ENCODE results near the gene ROCK2. TPM values are rescaled to one million over a fixed set of nuclear protein-coding genes. Genes with fewer than 3 reads are reported as not detected.

Gene ROCK2
- polyA plus RNA-seq, 1 donor (not counting 4 experiments of a cell fraction or from before 2014, with no cell fraction given), result 12.6 TPM

GRCh38 chr2:11275910-11276309 lies 68.5 kb downstream of the ROCK2 start:
- DNase-seq (ENCODE audit: low read depth, low spot score), result no peak
- TF ChIP-seq CTCF (optimal IDR thresholded peaks at IDR 0.05 in 1 of 3, IDR thresholded peaks at IDR 0.05 in 1 of 3, conservative IDR thresholded peaks at IDR 0.05 in 1 of 3; ENCODE audit: extremely low read depth in 1 of 3, insufficient read depth in 2 of 3, low read length in 3 of 3) (no peak), EZH2 (IDR thresholded peaks at IDR 0.05; ENCODE audit: low read length) (no peak)
- H3K27me3 ChIP-seq (ENCODE audit: control insufficient read depth, extremely low read depth, insufficient read depth, low read length), result no peaks in the 10 kb centered on the region
- no peak overlapping the region for H3K27ac ChIP-seq (ENCODE audit: control insufficient read depth, insufficient read depth, low read length)
- H3K4me3 ChIP-seq (ENCODE audit: control insufficient read depth in 2 of 3, extremely low read depth in 1 of 3, insufficient read depth in 2 of 3, low read depth in 1 of 3, low read length in 3 of 3), result no peak overlapping the region
- H3K9me1 ChIP-seq (ENCODE audit: control insufficient read depth, extremely low read depth, insufficient read depth, low read length), result no peaks in the 10 kb centered on the region
- H3K4me2 ChIP-seq (ENCODE audit: control insufficient read depth, extremely low read depth, insufficient read depth, low read depth, low read length), result no peak overlapping the region
- no peaks in the 10 kb centered on the region for H4K20me1 ChIP-seq (ENCODE audit: control insufficient read depth, extremely low read depth, insufficient read depth, low read length)
- no peaks in the 10 kb centered on the region for H3K4me1 ChIP-seq (ENCODE audit: control insufficient read depth, extremely low read depth, insufficient read depth, low read length)
- peaks cover 0 to 6% of the 10 kb centered on the region in 2 experiments for H3K36me3 ChIP-seq (ENCODE audit: control insufficient read depth in 2 of 2, extremely low read depth in 1 of 2, insufficient read depth in 2 of 2, low read length in 2 of 2)
- no peak overlapping the region for H2AFZ ChIP-seq (ENCODE audit: control insufficient read depth, low read length)
- no peak for FAIRE-seq
- dilution Hi-C loops (cut with MboI; ENCODE audit: extremely low pct_ligation_motif_present, low sequenced_read_pairs), result no loop called here
- no peak overlapping the region for H3K9ac ChIP-seq (ENCODE audit: control insufficient read depth, extremely low read depth, insufficient read depth, low read length)
- H3K79me2 ChIP-seq (ENCODE audit: control insufficient read depth, insufficient read depth, low read length), result peaks cover 26% of the 10 kb centered on the region
- H3K9me3 ChIP-seq (ENCODE audit: control insufficient read depth, low read depth, low read length), result no peaks in the 10 kb centered on the region

- no peak for TF ChIP-seq EZH2 (IDR thresholded peaks at IDR 0.05; ENCODE audit: low read length)
- no peak for TF ChIP-seq CTCF (optimal IDR thresholded peaks at IDR 0.05 in 1 of 3, IDR thresholded peaks at IDR 0.05 in 1 of 3, conservative IDR thresholded peaks at IDR 0.05 in 1 of 3; ENCODE audit: extremely low read depth in 1 of 3, insufficient read depth in 2 of 3, low read length in 3 of 3)
- dilution Hi-C loops (cut with MboI; ENCODE audit: extremely low pct_ligation_motif_present, low sequenced_read_pairs), result no loop called here
- H3K27me3 ChIP-seq (ENCODE audit: control insufficient read depth, extremely low read depth, insufficient read depth, low read length), result no peaks in the 10 kb centered on the region
- H3K9me1 ChIP-seq (ENCODE audit: control insufficient read depth, extremely low read depth, insufficient read depth, low read length), result no peaks in the 10 kb centered on the region
- H3K4me3 ChIP-seq (ENCODE audit: control insufficient read depth in 2 of 3, extremely low read depth in 1 of 3, insufficient read depth in 2 of 3, low read depth in 1 of 3, low read length in 3 of 3), result no peak overlapping the region
- DNase-seq (ENCODE audit: low read depth, low spot score) (no peak), FAIRE-seq (peak; percentile 48)
- H3K27ac ChIP-seq (ENCODE audit: control insufficient read depth, insufficient read depth, low read length), result no peak overlapping the region
- H3K9ac ChIP-seq (ENCODE audit: control insufficient read depth, extremely low read depth, insufficient read depth, low read length), result no peak overlapping the region
- no peaks in the 10 kb centered on the region for H3K36me3 ChIP-seq (ENCODE audit: control insufficient read depth in 2 of 2, extremely low read depth in 1 of 2, insufficient read depth in 2 of 2, low read length in 2 of 2)
- H3K79me2 ChIP-seq (ENCODE audit: control insufficient read depth, insufficient read depth, low read length), result peaks cover 18% of the 10 kb centered on the region
- no peak overlapping the region for H3K4me2 ChIP-seq (ENCODE audit: control insufficient read depth, extremely low read depth, insufficient read depth, low read depth, low read length)
- H3K9me3 ChIP-seq (ENCODE audit: control insufficient read depth, low read depth, low read length), result no peaks in the 10 kb centered on the region
- no peak overlapping the region for H2AFZ ChIP-seq (ENCODE audit: control insufficient read depth, low read length)
- no peaks in the 10 kb centered on the region for H4K20me1 ChIP-seq (ENCODE audit: control insufficient read depth, extremely low read depth, insufficient read depth, low read length)
- H3K4me1 ChIP-seq (ENCODE audit: control insufficient read depth, extremely low read depth, insufficient read depth, low read length), result no peaks in the 10 kb centered on the region
Measured at GRCh38 chr2:11270891-11271290, 73.5 kb downstream of the ROCK2 start.
